Breast epithelium (tissue), 4 donors: ENCODE data around the gene PRCC. TPM values are rescaled to one million over a fixed set of nuclear protein-coding genes. Genes with fewer than 3 reads are reported as not detected.

Experiments used
- DNase-seq, 2 donors: peaks; one replicate each; pipeline ENCODE4 v3.0.0-alpha.2; 2019; ENCODE audit warnings: low spot score in 2 of 2
- H3K27ac ChIP-seq, 2 donors: fragments of 200-600 bp; sonication (generic) in 1 of 2; one replicate each; pipeline ENCODE4 v1.5.1; 2016 to 2019; ENCODE audit warnings: mild to moderate bottlenecking in 1 of 2
- H3K27me3 ChIP-seq, 2 donors: fragments of 200-600 bp; sonication (generic) in 1 of 2; one replicate each; pipeline versions ENCODE4 v1.5.1 to v1.6.0; 2017 to 2019; ENCODE audit warnings: control low read depth in 1 of 2, mild to moderate bottlenecking in 1 of 2
- H3K36me3 ChIP-seq: fragments of 200-600 bp; one replicate; pipeline ENCODE4 v1.5.1; 2019
- H3K4me1 ChIP-seq, 2 donors: fragments of 200-600 bp; sonication (generic); one replicate each; pipeline ENCODE4 v1.5.1; 2016 to 2019; ENCODE audit warnings: control low read depth in 1 of 2
- H3K4me3 ChIP-seq, 3 donors: fragments of 200-600 bp; sonication (generic); 1 replicate in 2 of 3; 2 replicates in 1 of 3; pipeline ENCODE4 v1.5.1; 2016 to 2019; ENCODE audit warnings: mild to moderate bottlenecking in 3 of 3, moderate library complexity in 2 of 3
- H3K9me3 ChIP-seq, 2 donors: fragments of 200-600 bp; sonication (generic) in 1 of 2; one replicate each; pipeline ENCODE4 v1.5.1; 2016 to 2019; ENCODE audit warnings: control low read depth in 1 of 2
- CTCF ChIP-seq, 3 donors: fragments of 450-650 bp; IDR thresholded peaks; one replicate each; pipeline ENCODE4 v1.5.1; 2016 to 2017; ENCODE audit warnings: antibody characterized with exemption in 3 of 3, mild to moderate bottlenecking in 3 of 3, moderate library complexity in 3 of 3
- POLR2A ChIP-seq: fragments of 450-650 bp; IDR thresholded peaks from one replicate; pipeline ENCODE4 v1.6.1; 2016; ENCODE audit warnings: antibody characterized with exemption, mild to moderate bottlenecking, moderate library complexity
- POLR2AphosphoS5 ChIP-seq, 3 donors: sonication (generic); formaldehyde crosslinking; IDR thresholded peaks; one replicate each; pipeline ENCODE4 v1.6.1; 2017; ENCODE audit warnings: antibody characterized with exemption in 3 of 3
- intact Hi-C: fragments of 100-400 bp; cut with DNase I; formaldehyde crosslinking; loops from one replicate; pipeline ENCODE4 v1.15.1; 2023; ENCODE audit warnings: low total_unique reads
- total RNA-seq, 3 donors: library from RNA; depleted of rRNA; stranded (reverse); fragments of >200 nt; gene quantifications; one replicate each; pipeline ENCODE4 v1.1.0, GENCODE V29; 2016

Gene PRCC
- total RNA-seq, 3 donors from 2014 or later, result 21.6 to 35.9 (median 24.9) TPM

- H3K4me3 ChIP-seq, result no peak overlapping the region
- H3K4me1 ChIP-seq, result no peaks in the 10 kb centered on the region
- intact Hi-C loops, result no loop called here
- TF ChIP-seq CTCF (IDR thresholded peaks at IDR 0.05) (no peak), POLR2A (no peak), POLR2AphosphoS5 (IDR thresholded peaks at IDR 0.05) (no peak)
- H3K9me3 ChIP-seq, result no peaks in the 10 kb centered on the region
- H3K27ac ChIP-seq, result peak overlapping the region in 1 of 2 donors; percentile 9
- no peaks in the 10 kb centered on the region for H3K36me3 ChIP-seq
- no peak for DNase-seq
- no peaks in the 10 kb centered on the region for H3K27me3 ChIP-seq
Measured at GRCh38 chr1:156803086-156803851, 35.9 kb downstream of the PRCC start.

- TF ChIP-seq POLR2A (no peak), POLR2AphosphoS5 (IDR thresholded peaks at IDR 0.05) (no peak), CTCF (IDR thresholded peaks at IDR 0.05) (no peak)
- peak overlapping the region in 1 of 2 donors; percentile 35 for H3K27ac ChIP-seq
Measured at GRCh38 chr1:156804026-156804425, 36.7 kb downstream of the PRCC start.

GRCh38 chr1:156804572-156805243 is 37.4 kb downstream of the PRCC start:
- no peaks in the 10 kb centered on the region for H3K27me3 ChIP-seq
- H3K4me1 ChIP-seq, result no peaks in the 10 kb centered on the region
- no peaks in the 10 kb centered on the region for H3K36me3 ChIP-seq
- H3K27ac ChIP-seq, result peak overlapping the region in 1 of 2 donors; percentile 35
- H3K9me3 ChIP-seq, result no peaks in the 10 kb centered on the region
- DNase-seq, result no peak
- intact Hi-C loops, result no loop called here
- H3K4me3 ChIP-seq, result no peak overlapping the region
- TF ChIP-seq POLR2AphosphoS5 (IDR thresholded peaks at IDR 0.05) (no peak), POLR2A (no peak), CTCF (IDR thresholded peaks at IDR 0.05) (no peak)

More at GRCh38 chr1:156804026-156804425, 36.7 kb downstream of the PRCC start:
- Histone ChIP-seq H3K9me3 (no peaks in the 10 kb centered on the region), H3K4me3 (no peak overlapping the region), H3K27me3 (no peaks in the 10 kb centered on the region), H3K4me1 (no peaks in the 10 kb centered on the region), H3K36me3 (no peaks in the 10 kb centered on the region)
- intact Hi-C loops, result no loop called here
- no peak for DNase-seq

GRCh38 chr1:156805766-156806511 is 38.6 kb downstream of the PRCC start:
- intact Hi-C loops, result no loop called here
- no peaks in the 10 kb centered on the region for H3K27me3 ChIP-seq
- peak overlapping the region in 1 of 2 donors; percentile 50 for H3K27ac ChIP-seq
- H3K36me3 ChIP-seq, result no peaks in the 10 kb centered on the region
- H3K4me3 ChIP-seq, result no peak overlapping the region
- H3K4me1 ChIP-seq, result no peaks in the 10 kb centered on the region
- peak in 1 of 3 donors; percentile 45 for TF ChIP-seq POLR2AphosphoS5 (IDR thresholded peaks at IDR 0.05)
- TF ChIP-seq CTCF (IDR thresholded peaks at IDR 0.05), result no peak
- peak in 1 of 2 donors; percentile 31 for DNase-seq
- no peaks in the 10 kb centered on the region for H3K9me3 ChIP-seq
